GM12878 (cell line): Measurements from ENCODE around the gene METTL1. TPM values are rescaled to one million over a fixed set of nuclear protein-coding genes. Genes with fewer than 3 reads are reported as not detected.

Source experiments
- ATAC-seq: fragments of 200-7000 bp; cut with Tn5 transposase; 3 replicates; pipeline ENCODE4 v1.9.1; 2020; ENCODE audit warnings: mild to moderate bottlenecking, moderate library complexity
- BruUV-seq: library from RNA; stranded (reverse); fragments of 400-500 nt; replicated peaks from 2 replicates; lab custom pipeline; 2021; lab: Mats Ljungman, UMichigan
- CTCF ChIA-PET: fragments of 300-600 bp; sonication (Branson Sonifier 250); formaldehyde crosslinking; extraction: SDS; loops from one replicate; lab custom pipeline; 2021; ENCODE audit warnings: inconsistent platforms; lab: Yijun Ruan, JAX
- POLR2A ChIA-PET: fragments of 350-600 bp; formaldehyde crosslinking; extraction: SDS; loops from one replicate; lab custom pipeline; 2021; ENCODE audit warnings: inconsistent platforms; lab: Charles Lee
- RAD21 ChIA-PET: fragments of 300-600 bp; sonication (Branson Sonifier 250); formaldehyde crosslinking; loops from one replicate; lab custom pipeline; 2023; ENCODE audit warnings: antibody characterized with exemption; ENCODE audit not compliant: unreplicated experiment; lab: Charles Lee
- SMC1A ChIA-PET: fragments of 300-600 bp; sonication (Branson Sonifier 250); formaldehyde crosslinking; loops from one replicate; lab custom pipeline; 2023; ENCODE audit not compliant: unreplicated experiment, uncharacterized antibody; lab: Charles Lee
- DNase-seq: peaks from one replicate; pipeline ENCODE4 v3.0.0-alpha.2; 2011; ENCODE audit warnings: low read depth, low spot score
- FAIRE-seq: peaks from 3 replicates; lab custom pipeline; 2011; peaks lifted over from hg19 to GRCh38; lab: Jason Lieb, UNC
- H2AFZ ChIP-seq: 2 replicates; pipeline ENCODE4 v1.6.0; 2011; ENCODE audit warnings: low read depth, low read length, control low read depth; ENCODE audit not compliant: control insufficient read depth
- H3K27ac ChIP-seq: 2 replicates; pipeline ENCODE4 v1.5.1; 2011; ENCODE audit warnings: control low read depth; ENCODE audit not compliant: control insufficient read depth, insufficient read depth
- H3K27me3 ChIP-seq, 2 experiments: replicated peaks in 1 of 2; 2 replicates each; pipeline versions ENCODE4 v1.6.0 to v1.6.1; 2011; ENCODE audit warnings: low read length in 1 of 2; ENCODE audit not compliant: control insufficient read depth in 2 of 2, insufficient read depth in 2 of 2
- H3K36me3 ChIP-seq, 2 experiments: 2 replicates each; pipeline ENCODE4 v1.5.1; 2011; ENCODE audit warnings: low read length in 1 of 2; ENCODE audit not compliant: control insufficient read depth in 2 of 2, insufficient read depth in 2 of 2
- H3K4me1 ChIP-seq: 2 replicates; pipeline ENCODE4 v1.6.1; 2011; ENCODE audit warnings: mild to moderate bottlenecking, low read length, moderate library complexity, mixed read lengths; ENCODE audit not compliant: control insufficient read depth, insufficient read depth
- H3K4me2 ChIP-seq: 2 replicates; pipeline ENCODE4 v1.6.0; 2011; ENCODE audit warnings: control low read depth; ENCODE audit not compliant: control insufficient read depth, insufficient read depth
- H3K4me3 ChIP-seq: fragments of 200-600 bp; sonication (generic); 2 replicates; pipeline ENCODE4 v1.5.1; 2016
- H3K79me2 ChIP-seq: 2 replicates; pipeline ENCODE4 v1.6.0; 2011; ENCODE audit warnings: low read length; ENCODE audit not compliant: control insufficient read depth, insufficient read depth
- H3K9ac ChIP-seq: 2 replicates; pipeline ENCODE4 v1.8.0; 2011; ENCODE audit warnings: low read length, control low read depth, mixed read lengths; ENCODE audit not compliant: control insufficient read depth, insufficient read depth
- H3K9me3 ChIP-seq: replicated peaks from 3 replicates; pipeline ENCODE4 v1.5.1; 2011; ENCODE audit warnings: mild to moderate bottlenecking, low read length; ENCODE audit not compliant: control insufficient read depth, insufficient read depth
- H4K20me1 ChIP-seq: 2 replicates; pipeline ENCODE4 v1.6.0; 2011; ENCODE audit not compliant: control insufficient read depth, insufficient read depth
- ATF7 ChIP-seq: fragments of 450-650 bp; IDR thresholded peaks from 2 replicates; pipeline ENCODE4 v1.6.1; 2016; ENCODE audit warnings: low read depth, mild to moderate bottlenecking
- BHLHE40 ChIP-seq, 2 experiments: fragments of 450-650 bp in 1 of 2; IDR thresholded peaks; 2 replicates each; pipeline ENCODE4 v1.6.1; 2011 to 2017; ENCODE audit warnings: low read depth in 2 of 2, borderline replicate concordance in 1 of 2, improper control_type of control experiment in 1 of 2, low read length in 1 of 2, mild to moderate bottlenecking in 1 of 2
- EED ChIP-seq: sonication (generic); IDR thresholded peaks from 2 replicates; pipeline ENCODE4 v1.6.1; 2016; ENCODE audit warnings: antibody characterized with exemption, low read depth
- EZH2 ChIP-seq: IDR thresholded peaks from 2 replicates; pipeline ENCODE4 v1.6.1; 2012; ENCODE audit warnings: low read depth, mild to moderate bottlenecking, control low read depth, inconsistent platforms, low read length, borderline replicate concordance; ENCODE audit not compliant: control insufficient read depth
- HDAC6 ChIP-seq: fragments of 200-600 bp; sonication (generic); IDR thresholded peaks from one replicate; pipeline ENCODE4 v1.8.0; 2017; ENCODE audit warnings: antibody characterized with exemption; ENCODE audit not compliant: unreplicated experiment
- HDGF ChIP-seq: fragments of 450-650 bp; IDR thresholded peaks from 2 replicates; pipeline ENCODE4 v1.6.1; 2016; ENCODE audit warnings: antibody characterized with exemption
- IKZF2 ChIP-seq, 2 experiments: fragments of 450-650 bp; IDR thresholded peaks; 2 replicates each; pipeline ENCODE4 v1.6.1; 2017; ENCODE audit warnings: mild to moderate bottlenecking in 2 of 2, moderate library complexity in 2 of 2
- JUNB ChIP-seq: IDR thresholded peaks from 2 replicates; pipeline ENCODE4 v1.6.1; 2016; ENCODE audit warnings: antibody characterized with exemption, mild to moderate bottlenecking
- MLLT1 ChIP-seq: fragments of 450-650 bp; IDR thresholded peaks from 2 replicates; pipeline ENCODE4 v1.6.1; 2016; ENCODE audit warnings: mild to moderate bottlenecking
- NBN ChIP-seq: fragments of 450-650 bp; IDR thresholded peaks from 2 replicates; pipeline ENCODE4 v1.6.1; 2016
- NFYB ChIP-seq: IDR thresholded peaks from 2 replicates; pipeline ENCODE4 v1.6.1; 2011; ENCODE audit warnings: low read depth, mild to moderate bottlenecking, low read length, improper control_type of control experiment, moderate library complexity; ENCODE audit not compliant: insufficient read depth
- NRF1 ChIP-seq: conservative IDR thresholded peaks from 2 replicates; pipeline ENCODE4 v1.6.1; 2011; ENCODE audit warnings: mild to moderate bottlenecking, low read depth, low read length, improper control_type of control experiment
- POLR2A ChIP-seq: IDR thresholded peaks from 2 replicates; pipeline ENCODE4 v1.6.1; 2011; ENCODE audit warnings: low read depth, mild to moderate bottlenecking, low read length
- RAD21 ChIP-seq: IDR thresholded peaks from 2 replicates; pipeline ENCODE4 v1.6.1; 2011; ENCODE audit warnings: mild to moderate bottlenecking, low read depth, low read length, moderate library complexity; ENCODE audit not compliant: insufficient read depth
- SMARCA5 ChIP-seq: fragments of 450-650 bp; IDR thresholded peaks from 2 replicates; pipeline ENCODE4 v1.6.1; 2017; ENCODE audit warnings: mild to moderate bottlenecking
- TCF3 ChIP-seq: IDR thresholded peaks from 2 replicates; pipeline ENCODE4 v1.6.1; 2012; ENCODE audit warnings: low read depth, mild to moderate bottlenecking, low read length, borderline replicate concordance; ENCODE audit not compliant: insufficient read depth
- WGBS: methylation state at CpG from one replicate; pipeline ENCODE4 v1.1.6; 2016; ENCODE audit warnings: low lambda C conversion rate; ENCODE audit not compliant: insufficient replicate concordance, insufficient coverage; ENCODE audit errors: missing lambda C conversion rate; 5-methylcytosine and 5-hydroxymethylcytosine counted together
- in situ Hi-C: fragments of 300-500 bp; cut with MboI; formaldehyde crosslinking; loops from 9 replicates; pipeline ENCODE4 v1.14.3; 2018; ENCODE audit warnings: mixed read lengths
- intact Hi-C: fragments of 100-400 bp; cut with micrococcal nuclease; formaldehyde crosslinking; loops from one replicate; pipeline ENCODE4 v1.14.2; 2022; ENCODE audit not compliant: unreplicated experiment
- polyA plus RNA-seq, 11 experiments: library from polyadenylated mRNA; depleted of rRNA in 4 of 11; unstranded in 6 of 11; stranded (reverse) in 5 of 11; fragments of >200 nt; fragmentation: Nextera tagmentation in 4 of 11; fragmentation: Illumina TruSeq in 1 of 11; extraction: Ambion mirVana in 4 of 11; extraction: Trizol in 1 of 11; gene quantifications; 1 replicate in 1 of 11; 2 replicates in 10 of 11; pipeline versions ENCODE4 v1.2.1 to v1.2.3, GENCODE V29; 2011 to 2016; ENCODE audit warnings: inconsistent platforms in 2 of 11, missing spikeins in 2 of 11, low read depth in 1 of 11
- total RNA-seq, 4 experiments: library from RNA; depleted of rRNA in 3 of 4; stranded (reverse); fragments of >200 nt in 3 of 4; fragmentation: Illumina TruSeq in 1 of 4; extraction: Trizol in 1 of 4; gene quantifications; 2 replicates each; pipeline versions ENCODE4 v1.2.1 to v1.2.3, GENCODE V29; 2013 to 2021
- TF ChIP-seq, protein P1 (sequence below): fragments of 450-650 bp; IDR thresholded peaks from 2 replicates; pipeline ENCODE4 v1.6.1; 2017; ENCODE audit warnings: low read depth, mild to moderate bottlenecking, moderate library complexity
- TF ChIP-seq, protein P2 (sequence below): fragments of 450-650 bp; IDR thresholded peaks from 2 replicates; pipeline ENCODE4 v1.6.1; 2018; ENCODE audit warnings: borderline replicate concordance, mild to moderate bottlenecking; ENCODE audit not compliant: partially characterized antibody

Gene METTL1
- total and polyA plus RNA-seq, 10 of the 15 experiments (the other 5 are each of a cell fraction or from before 2014, with no cell fraction given) = 11.3 to 44.3 (median 30.6) TPM

GRCh38 chr12:57754411-57755193 lies 17.3 kb downstream of the METTL1 start, which contains the start of gene MARCHF9:
Gene MARCHF9 (plus strand): TSS chr12:57755103. CDS start chr12:57755529, 426 bp downstream.
- peak within 1 kb of the TSS; percentile 42 for H2AFZ ChIP-seq
- H3K9ac ChIP-seq = peak within 1 kb of the TSS; percentile 60
- peaks cover 25% of the 10 kb centered on the region for H3K79me2 ChIP-seq
- peak within 1 kb of the TSS; percentile 61 for H3K4me2 ChIP-seq
- H3K27ac ChIP-seq = peak within 1 kb of the TSS; percentile 43; the same call in 1 of the 2 replicates
- no peaks in the 10 kb centered on the region; the same call in 2 of the 3 replicates for H3K9me3 ChIP-seq
- intact Hi-C loops (loop anchor here (5.0 to 10.0 kb wide), 2 partner anchors 78 to 280 kb away; partner anchors contain the start of gene ARHGAP9), in situ Hi-C loops (no loop called here)
- peaks cover 27% of the 10 kb centered on the region for H3K4me1 ChIP-seq
- no peaks in the 10 kb centered on the region for H3K27me3 ChIP-seq
- peak; percentile 56 for ATAC-seq
- WGBS = 5% methylated on average over 19 of the region's 41 CpGs
- DNase-seq = no peak
- SMC1A ChIA-PET = interaction anchor here (1.4 kb wide), 1 partner anchor 13 kb away, joined by 5 read pairs; no protein-coding TSS in a partner anchor
- POLR2A ChIA-PET = interaction anchor here (0.7 to 2.5 kb wide), 3 partner anchors 10 to 147 kb away, joined by 3 to 19 read pairs (median 5); partner anchors contain the start of gene TSPAN31
- no peak for FAIRE-seq
- no TSS peak for BruUV-seq
- peak within 1 kb of the TSS; percentile 85 for H3K4me3 ChIP-seq
- H3K36me3 ChIP-seq = peaks cover 0 to 5% of the 10 kb centered on the region in 2 experiments; a peak in 2 of 4 replicates
- CTCF ChIA-PET = interaction anchor here (0.6 to 4.7 kb wide), 3 partner anchors 13 to 30 kb away, joined by 3 to 62 read pairs (median 3); partner anchors contain the start of gene CYP27B1
- no peaks in the 10 kb centered on the region; the same call in 1 of the 2 replicates for H4K20me1 ChIP-seq
- RAD21 ChIA-PET = no interaction called here
- TF ChIP-seq NRF1 (peak; percentile 47), EED (no peak), HDGF (peak; percentile 99), SMARCA5 (0 out of 2 replicates have a peak, but pooled peaks have one; percentile 32), ATF7 (peak; percentile 36; the same call in 1 of the 2 replicates), POLR2A (peak; percentile 48), MLLT1 (peak; percentile 78), JUNB (no peak), RAD21 (no peak), EZH2 (no peak), NFYB (no peak), NBN (peak; percentile 90), BHLHE40 (IDR thresholded peaks at IDR 0.05; ENCODE audit: borderline replicate concordance in 1 of 2, low read depth in 2 of 2, low read length in 1 of 2) (peak; percentile 73 to 89; a peak in 3 of 4 replicates), IKZF2 (IDR thresholded peaks at IDR 0.05) (peak in 1 of 2 experiments; percentile 45; a peak in 1 of 4 replicates), TCF3 (0 out of 2 replicates have a peak, but pooled peaks have one; percentile 61), HDAC6 (no peak)
- TF ChIP-seq, protein P1, sequence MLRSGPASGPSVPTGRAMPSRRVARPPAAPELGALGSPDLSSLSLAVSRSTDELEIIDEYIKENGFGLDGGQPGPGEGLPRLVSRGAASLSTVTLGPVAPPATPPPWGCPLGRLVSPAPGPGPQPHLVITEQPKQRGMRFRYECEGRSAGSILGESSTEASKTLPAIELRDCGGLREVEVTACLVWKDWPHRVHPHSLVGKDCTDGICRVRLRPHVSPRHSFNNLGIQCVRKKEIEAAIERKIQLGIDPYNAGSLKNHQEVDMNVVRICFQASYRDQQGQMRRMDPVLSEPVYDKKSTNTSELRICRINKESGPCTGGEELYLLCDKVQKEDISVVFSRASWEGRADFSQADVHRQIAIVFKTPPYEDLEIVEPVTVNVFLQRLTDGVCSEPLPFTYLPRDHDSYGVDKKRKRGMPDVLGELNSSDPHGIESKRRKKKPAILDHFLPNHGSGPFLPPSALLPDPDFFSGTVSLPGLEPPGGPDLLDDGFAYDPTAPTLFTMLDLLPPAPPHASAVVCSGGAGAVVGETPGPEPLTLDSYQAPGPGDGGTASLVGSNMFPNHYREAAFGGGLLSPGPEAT = 0 out of 2 replicates have a peak, but pooled peaks have one; percentile 44
- TF ChIP-seq, protein P2, sequence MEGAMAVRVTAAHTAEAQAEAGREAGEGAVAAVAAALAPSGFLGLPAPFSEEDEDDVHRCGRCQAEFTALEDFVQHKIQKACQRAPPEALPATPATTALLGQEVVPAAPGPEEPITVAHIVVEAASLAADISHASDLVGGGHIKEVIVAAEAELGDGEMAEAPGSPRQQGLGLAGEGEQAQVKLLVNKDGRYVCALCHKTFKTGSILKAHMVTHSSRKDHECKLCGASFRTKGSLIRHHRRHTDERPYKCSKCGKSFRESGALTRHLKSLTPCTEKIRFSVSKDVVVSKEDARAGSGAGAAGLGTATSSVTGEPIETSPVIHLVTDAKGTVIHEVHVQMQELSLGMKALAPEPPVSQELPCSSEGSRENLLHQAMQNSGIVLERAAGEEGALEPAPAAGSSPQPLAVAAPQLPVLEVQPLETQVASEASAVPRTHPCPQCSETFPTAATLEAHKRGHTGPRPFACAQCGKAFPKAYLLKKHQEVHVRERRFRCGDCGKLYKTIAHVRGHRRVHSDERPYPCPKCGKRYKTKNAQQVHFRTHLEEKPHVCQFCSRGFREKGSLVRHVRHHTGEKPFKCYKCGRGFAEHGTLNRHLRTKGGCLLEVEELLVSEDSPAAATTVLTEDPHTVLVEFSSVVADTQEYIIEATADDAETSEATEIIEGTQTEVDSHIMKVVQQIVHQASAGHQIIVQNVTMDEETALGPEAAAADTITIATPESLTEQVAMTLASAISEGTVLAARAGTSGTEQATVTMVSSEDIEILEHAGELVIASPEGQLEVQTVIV = no peak
